Immature natural killer cell (primary cell): ENCODE data around the gene DIP2C. TPM values are rescaled to one million over a fixed set of nuclear protein-coding genes. Genes with fewer than 3 reads are reported as not detected.
"Not testable (repeated sequence)": the region's sequence is repeated elsewhere in the genome, so short reads cannot be mapped to it uniquely, and the experiment has no call there.

Experiments used
- DNase-seq, 3 donors: peaks; one replicate each; pipeline ENCODE4 v3.0.0; 2022; ENCODE audit warnings: mixed read lengths in 1 of 3
- H3K27ac Mint-ChIP-seq, 6 donors: one replicate each; pipeline ENCODE4 v1.8.0; 2020; ENCODE audit warnings: mixed read lengths in 6 of 6, mild to moderate bottlenecking in 5 of 6, inconsistent platforms in 4 of 6, moderate library complexity in 3 of 6
- H3K27me3 Mint-ChIP-seq, 3 donors: one replicate each; pipeline ENCODE4 v1.8.0; 2020 to 2021; ENCODE audit warnings: low read depth in 3 of 3, mild to moderate bottlenecking in 3 of 3, mixed read lengths in 3 of 3, moderate library complexity in 3 of 3, inconsistent platforms in 1 of 3
- H3K36me3 Mint-ChIP-seq, 3 donors: one replicate each; pipeline ENCODE4 v1.8.0; 2020; ENCODE audit warnings: mixed read lengths in 3 of 3, inconsistent platforms in 2 of 3, mild to moderate bottlenecking in 2 of 3
- H3K4me1 Mint-ChIP-seq, 2 donors: one replicate each; pipeline ENCODE4 v1.8.0; 2020; ENCODE audit warnings: inconsistent platforms in 2 of 2, mild to moderate bottlenecking in 2 of 2, mixed read lengths in 2 of 2, moderate library complexity in 1 of 2
- H3K4me3 Mint-ChIP-seq, 5 donors: one replicate each; pipeline ENCODE4 v1.8.0; 2020; ENCODE audit warnings: mild to moderate bottlenecking in 5 of 5, mixed read lengths in 5 of 5, inconsistent platforms in 3 of 5, moderate library complexity in 3 of 5
- H3K9me3 Mint-ChIP-seq, 6 donors: one replicate each; pipeline ENCODE4 v1.8.0; 2020; ENCODE audit warnings: mild to moderate bottlenecking in 6 of 6, mixed read lengths in 6 of 6, inconsistent platforms in 4 of 6, moderate library complexity in 3 of 6
- polyA plus RNA-seq, 3 donors: library from polyadenylated mRNA; unstranded; fragments of 300-500 nt; fragmentation: Illumina TruSeq; gene quantifications; one replicate each; pipeline ENCODE4 v1.2.3, GENCODE V29; 2021

The DIP2C gene
- polyA plus RNA-seq, 3 donors from 2014 or later = 0.06 to 0.41 TPM; not detected in 1

DNA sequence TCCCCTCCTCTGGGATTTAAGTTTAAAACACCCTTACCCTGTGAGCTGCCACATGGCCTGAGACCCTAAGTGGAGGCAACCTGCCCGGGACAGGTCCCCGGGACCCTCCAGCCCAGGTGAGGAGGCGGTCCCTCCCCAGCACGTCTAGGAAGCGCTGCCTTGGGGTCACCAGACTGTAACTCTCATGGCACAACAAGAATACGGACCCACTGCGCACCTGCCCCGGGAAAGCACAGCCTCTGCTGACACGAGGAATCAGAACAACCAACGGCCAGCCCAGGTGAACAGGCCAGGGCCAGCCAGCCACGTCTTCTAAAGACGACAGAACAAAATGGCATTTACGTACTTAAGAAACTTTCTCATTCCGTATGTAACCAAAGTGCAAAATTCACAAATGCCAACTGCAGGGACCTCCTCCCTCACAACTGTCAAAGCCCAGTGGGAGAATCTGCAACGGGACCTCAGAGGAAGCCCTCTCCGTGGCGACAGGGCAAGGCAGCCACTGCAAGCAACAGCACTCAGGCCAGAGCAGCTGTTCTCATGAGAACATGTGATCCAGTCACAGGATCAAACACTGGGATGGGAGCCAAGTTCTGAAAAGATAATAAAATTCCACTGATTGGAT lies 208.4 kb downstream of the DIP2C start:
- Mint-ChIP-seq H3K9me3 (peaks cover 0 to 2% (median 0%) of the 10 kb centered on the region in 6 donors), H3K27me3 (peaks cover 0 to 4% (median 0%) of the 10 kb centered on the region in 3 donors), H3K4me1 (peaks cover 19 to 32% of the 10 kb centered on the region in 2 donors), H3K4me3 (no peak overlapping the region), H3K27ac (no peak overlapping the region), H3K36me3 (no peaks in the 10 kb centered on the region)
- no peak for DNase-seq

- Mint-ChIP-seq H3K4me3 (no peak overlapping the region), H3K9me3 (peaks cover 0 to 2% (median 0%) of the 10 kb centered on the region in 6 donors), H3K27ac (no peak overlapping the region), H3K27me3 (peaks cover 2 to 6% (median 3%) of the 10 kb centered on the region in 3 donors), H3K36me3 (no peaks in the 10 kb centered on the region), H3K4me1 (peaks cover 17 to 27% of the 10 kb centered on the region in 2 donors)
- DNase-seq = no peak
Measured at GRCh38 chr10:480498-480927, 209.0 kb downstream of the DIP2C start.

GRCh38 chr10:479706-480497 lies 209.6 kb downstream of the DIP2C start:
- not testable (repeated sequence) for H3K27me3 Mint-ChIP-seq, H3K4me3 Mint-ChIP-seq, H3K36me3 Mint-ChIP-seq, DNase-seq, H3K9me3 Mint-ChIP-seq, H3K27ac Mint-ChIP-seq
- H3K4me1 Mint-ChIP-seq = peaks cover 14 to 22% of the 10 kb centered on the region in 2 donors

GRCh38 chr10:478471-479245 lies 210.8 kb downstream of the DIP2C start:
- Mint-ChIP-seq H3K27me3 (peaks cover 3 to 7% (median 6%) of the 10 kb centered on the region in 3 donors), H3K9me3 (peaks cover 0 to 2% (median 0%) of the 10 kb centered on the region in 6 donors), H3K36me3 (no peaks in the 10 kb centered on the region), H3K4me3 (no peak overlapping the region), H3K4me1 (peaks cover 6 to 13% of the 10 kb centered on the region in 2 donors), H3K27ac (peak overlapping the region in 5 of 6 donors; percentile 20 to 89 (median 80))
- DNase-seq = no peak

- Mint-ChIP-seq H3K9me3 (peaks cover 0 to 2% (median 0%) of the 10 kb centered on the region in 6 donors), H3K36me3 (no peaks in the 10 kb centered on the region), H3K27me3 (peaks cover 3 to 6% (median 6%) of the 10 kb centered on the region in 3 donors), H3K4me1 (peaks cover 6 to 13% of the 10 kb centered on the region in 2 donors), H3K4me3 (no peak overlapping the region), H3K27ac (peak overlapping the region in 3 of 6 donors; percentile 50 to 63 (median 56))
- DNase-seq = no peak
Measured at GRCh38 chr10:477620-478019, 211.8 kb downstream of the DIP2C start.

- no peaks in the 10 kb centered on the region for H3K36me3 Mint-ChIP-seq
- H3K27ac Mint-ChIP-seq = no peak overlapping the region
- peaks cover 6 to 13% of the 10 kb centered on the region in 2 donors for H3K4me1 Mint-ChIP-seq
- H3K27me3 Mint-ChIP-seq = peaks cover 3 to 6% (median 6%) of the 10 kb centered on the region in 3 donors
- no peak overlapping the region for H3K4me3 Mint-ChIP-seq
- peaks cover 0 to 2% (median 0%) of the 10 kb centered on the region in 6 donors for H3K9me3 Mint-ChIP-seq
- DNase-seq = no peak
Measured at GRCh38 chr10:476455-476780, 213.1 kb downstream of the DIP2C start.

GRCh38 chr10:475709-476454 lies 213.6 kb downstream of the DIP2C start:
- H3K27ac Mint-ChIP-seq = no peak overlapping the region

GRCh38 chr10:474946-475345 lies 214.5 kb downstream of the DIP2C start:
- H3K9me3 Mint-ChIP-seq = peaks cover 0 to 2% (median 0%) of the 10 kb centered on the region in 6 donors
- no peak overlapping the region for H3K27ac Mint-ChIP-seq
- no peak overlapping the region for H3K4me3 Mint-ChIP-seq
- H3K27me3 Mint-ChIP-seq = peaks cover 4 to 10% (median 6%) of the 10 kb centered on the region in 3 donors
- no peak for DNase-seq
- peaks cover 0 to 8% (median 2%) of the 10 kb centered on the region in 3 donors for H3K36me3 Mint-ChIP-seq
- peaks cover 6 to 13% of the 10 kb centered on the region in 2 donors for H3K4me1 Mint-ChIP-seq

More at GRCh38 chr10:475709-476454, 213.6 kb downstream of the DIP2C start:
- Mint-ChIP-seq H3K27me3 (peaks cover 3 to 6% (median 6%) of the 10 kb centered on the region in 3 donors), H3K4me3 (no peak overlapping the region), H3K9me3 (peaks cover 0 to 2% (median 0%) of the 10 kb centered on the region in 6 donors), H3K4me1 (peaks cover 6 to 13% of the 10 kb centered on the region in 2 donors), H3K36me3 (peaks cover 0 to 2% (median 0%) of the 10 kb centered on the region in 3 donors)
- DNase-seq = no peak

DNA sequence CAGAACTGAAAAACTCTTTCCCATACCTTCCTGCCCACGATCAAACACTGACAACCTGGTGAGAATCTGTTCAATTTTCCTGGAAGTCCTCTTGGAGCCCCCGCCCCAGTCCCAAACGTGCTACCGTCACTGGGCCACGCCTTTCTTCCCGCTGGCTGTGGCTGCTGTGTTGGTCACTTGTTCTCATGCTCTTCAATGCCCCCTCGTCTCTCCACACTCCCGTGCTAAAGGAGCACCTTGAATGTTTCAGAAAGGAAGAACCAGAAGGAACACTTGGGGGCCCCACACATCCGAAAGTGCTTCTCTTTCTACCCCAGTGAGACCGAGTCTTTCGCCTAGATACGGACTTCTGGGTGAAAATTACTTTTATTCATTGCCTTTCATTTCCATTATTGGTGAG lies 215.1 kb downstream of the DIP2C start:
- H3K27me3 Mint-ChIP-seq = peaks cover 4 to 10% (median 6%) of the 10 kb centered on the region in 3 donors
- DNase-seq = no peak
- peaks cover 0 to 2% (median 0%) of the 10 kb centered on the region in 6 donors for H3K9me3 Mint-ChIP-seq
- no peak overlapping the region for H3K4me3 Mint-ChIP-seq
- H3K27ac Mint-ChIP-seq = no peak overlapping the region
- H3K4me1 Mint-ChIP-seq = peaks cover 6 to 13% of the 10 kb centered on the region in 2 donors
- H3K36me3 Mint-ChIP-seq = peaks cover 0 to 12% (median 5%) of the 10 kb centered on the region in 3 donors

GRCh38 chr10:472241-472910 lies 217.1 kb downstream of the DIP2C start:
- Mint-ChIP-seq H3K9me3 (peaks cover 0 to 2% (median 0%) of the 10 kb centered on the region in 6 donors), H3K27me3 (peaks cover 4 to 10% (median 6%) of the 10 kb centered on the region in 3 donors), H3K4me1 (peaks cover 2 to 7% of the 10 kb centered on the region in 2 donors), H3K4me3 (no peak overlapping the region), H3K27ac (no peak overlapping the region), H3K36me3 (peaks cover 0 to 12% (median 5%) of the 10 kb centered on the region in 3 donors)
- DNase-seq = no peak

GRCh38 chr10:470339-471003 lies 219.0 kb downstream of the DIP2C start:
- peaks cover 0 to 12% (median 5%) of the 10 kb centered on the region in 3 donors for H3K36me3 Mint-ChIP-seq
- H3K27me3 Mint-ChIP-seq = peaks cover 1 to 8% (median 2%) of the 10 kb centered on the region in 3 donors
- no peaks in the 10 kb centered on the region for H3K9me3 Mint-ChIP-seq
- H3K4me1 Mint-ChIP-seq = no peaks in the 10 kb centered on the region
- no peak for DNase-seq
- H3K27ac Mint-ChIP-seq = no peak overlapping the region
- H3K4me3 Mint-ChIP-seq = no peak overlapping the region

DNA sequence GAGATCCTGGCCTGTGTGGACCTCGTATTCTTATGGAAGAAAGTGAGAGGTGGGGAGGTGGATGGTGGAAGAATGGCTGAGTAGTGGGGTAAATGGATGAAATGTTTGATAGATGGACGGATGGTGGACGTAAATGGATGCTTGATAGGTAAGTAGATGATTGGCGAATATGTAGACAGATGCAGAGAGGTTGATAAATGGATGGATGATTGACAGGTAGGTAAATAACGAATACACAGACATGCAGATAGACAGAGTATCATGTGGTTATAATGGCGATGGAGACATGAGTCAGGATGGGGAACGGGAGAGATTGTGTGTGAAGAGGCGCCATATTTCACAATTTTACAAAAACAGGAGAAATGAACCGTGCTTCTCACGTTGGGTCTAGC lies 219.5 kb downstream of the DIP2C start:
- H3K27me3 Mint-ChIP-seq = peaks cover 1 to 8% (median 2%) of the 10 kb centered on the region in 3 donors
- peaks cover 0 to 12% (median 5%) of the 10 kb centered on the region in 3 donors for H3K36me3 Mint-ChIP-seq
- no peak for DNase-seq
- H3K9me3 Mint-ChIP-seq = no peaks in the 10 kb centered on the region
- H3K27ac Mint-ChIP-seq = no peak overlapping the region
- H3K4me3 Mint-ChIP-seq = no peak overlapping the region
- no peaks in the 10 kb centered on the region for H3K4me1 Mint-ChIP-seq
